ENCODE measurements around the gene SF3A2. TPM values are rescaled to one million over a fixed set of nuclear protein-coding genes. Genes with fewer than 3 reads are reported as not detected.

Gene SF3A2
- total and polyA plus RNA-seq, 7 donors: 16.9 to 61.3 (median 26.4) TPM

DNA sequence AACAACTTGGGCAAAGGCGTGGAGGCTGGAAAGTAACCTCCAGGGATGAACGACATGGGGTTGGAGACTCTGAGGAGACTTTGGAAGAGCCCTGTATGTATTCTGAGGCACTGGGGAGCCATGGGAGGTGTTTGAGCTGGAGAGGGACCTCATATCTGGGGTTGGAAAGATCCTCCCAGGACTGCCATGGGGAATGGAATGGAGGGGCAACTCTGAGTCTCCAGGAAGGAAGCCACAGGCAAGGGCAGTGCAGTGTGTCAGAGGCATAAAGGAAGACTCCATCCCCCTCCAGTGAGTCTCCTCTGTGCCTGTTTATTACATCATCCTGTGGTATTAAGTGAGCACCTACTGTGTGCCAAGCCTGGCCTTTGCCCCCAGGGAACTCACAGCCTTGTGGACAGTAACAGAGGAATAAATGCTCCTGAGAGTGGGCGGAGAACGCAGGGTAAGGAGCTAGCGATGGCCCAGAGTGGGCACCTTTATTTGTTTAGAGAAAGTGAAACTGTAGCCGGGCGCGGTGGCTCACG, 37.6 kb downstream of the SF3A2 start:
- Histone ChIP-seq H3K4me3 (peak overlapping the region in 2 of 4 donors; percentile 37 to 39), H3K4me1 (peaks cover 0 to 55% (median 54%) of the 10 kb centered on the region in 4 donors), H3K9me3 (no peaks in the 10 kb centered on the region), H3K27ac (peak overlapping the region; percentile 98 to 99 (median 98)), H3K36me3 (peaks cover 6 to 31% (median 13%) of the 10 kb centered on the region in 4 donors), H3K27me3 (no peaks in the 10 kb centered on the region)
- DNase-seq: no peak
- WGBS, 2 donors: 54 to 76% methylated on average over 9 of the region's 9 CpGs
- intact Hi-C loops (cut with DNase I): loop anchor here (2.0 to 5.0 kb wide), 2 partner anchors 53 to 117 kb away; partner anchors contain the start of genes LSM7 and SPPL2B
- TF ChIP-seq POLR2A (IDR thresholded peaks at IDR 0.05) (no peak), EP300 (IDR thresholded peaks at IDR 0.05) (no peak), POLR2AphosphoS5 (IDR thresholded peaks at IDR 0.05) (no peak), CTCF (IDR thresholded peaks at IDR 0.05) (no peak)

DNA sequence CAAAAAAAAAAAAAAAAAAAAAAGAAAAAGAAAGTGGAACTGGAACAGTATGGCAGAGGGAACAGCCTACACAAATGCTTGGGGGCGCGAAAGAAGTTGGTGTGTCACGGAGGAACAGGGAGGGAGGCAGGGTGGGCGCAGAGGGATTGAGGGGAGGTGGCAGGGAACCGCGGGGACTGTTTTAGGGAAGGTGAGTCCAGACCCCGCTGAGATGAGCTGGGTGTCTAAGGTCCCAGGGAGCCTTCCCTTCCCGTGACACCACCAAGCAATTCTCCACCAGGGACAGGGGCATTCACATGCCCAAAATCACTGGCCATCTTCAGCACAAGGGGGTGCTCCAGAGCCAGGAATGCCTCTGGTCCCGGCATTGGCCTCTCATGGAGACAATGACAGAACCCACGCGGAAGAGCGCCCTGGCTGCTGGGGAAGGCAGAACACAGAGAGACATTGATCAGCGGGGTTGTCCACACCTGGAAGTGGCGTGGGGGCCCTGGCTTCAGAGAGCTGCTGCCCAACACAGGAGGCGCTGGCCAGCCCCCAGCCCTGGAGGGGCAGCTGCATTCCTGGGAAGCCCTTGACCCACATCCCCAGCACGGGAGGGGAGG, 38.4 kb downstream of the SF3A2 start:
- intact Hi-C loops (cut with DNase I): loop anchor here (1.0 to 5.0 kb wide), 3 partner anchors 39 to 116 kb away; partner anchors contain the start of genes LSM7, PLEKHJ1, SF3A2 and SPPL2B
- peak; percentile 83 for DNase-seq
- Histone ChIP-seq H3K27me3 (no peaks in the 10 kb centered on the region), H3K36me3 (peaks cover 6 to 31% (median 13%) of the 10 kb centered on the region in 4 donors), H3K9me3 (no peaks in the 10 kb centered on the region), H3K27ac (peak overlapping the region in 3 of 4 donors; percentile 34 to 98 (median 59)), H3K4me1 (peaks cover 0 to 55% (median 54%) of the 10 kb centered on the region in 4 donors), H3K4me3 (no peak overlapping the region)
- TF ChIP-seq POLR2A (IDR thresholded peaks at IDR 0.05) (no peak), POLR2AphosphoS5 (IDR thresholded peaks at IDR 0.05) (peak in 2 of 4 donors; percentile 12 to 16), CTCF (IDR thresholded peaks at IDR 0.05) (peak; percentile 51 to 75 (median 68)), EP300 (IDR thresholded peaks at IDR 0.05) (no peak)
- WGBS, 2 donors: 39 to 60% methylated on average over 16 of the region's 16 CpGs

GRCh38 chr19:2275588-2276428, 39.2 kb downstream of the SF3A2 start:
- Histone ChIP-seq H3K27ac (peak overlapping the region in 3 of 4 donors; percentile 34 to 98 (median 59)), H3K36me3 (peaks cover 6 to 31% (median 13%) of the 10 kb centered on the region in 4 donors), H3K4me1 (peaks cover 0 to 55% (median 54%) of the 10 kb centered on the region in 4 donors), H3K27me3 (no peaks in the 10 kb centered on the region), H3K9me3 (no peaks in the 10 kb centered on the region), H3K4me3 (peak overlapping the region in 1 of 4 donors; percentile 16)
- intact Hi-C loops (cut with DNase I): loop anchor here (1.0 to 2.0 kb wide), 2 partner anchors 40 to 115 kb away; partner anchors contain the start of genes PLEKHJ1 and SF3A2
- WGBS, 2 donors: 34 to 82% methylated on average over 74 of the region's 74 CpGs
- TF ChIP-seq POLR2A (IDR thresholded peaks at IDR 0.05): no peak
- TF ChIP-seq EP300 (IDR thresholded peaks at IDR 0.05): no peak
- no peak for TF ChIP-seq POLR2AphosphoS5 (IDR thresholded peaks at IDR 0.05)
- no peak for TF ChIP-seq CTCF (IDR thresholded peaks at IDR 0.05)
- DNase-seq: no peak

DNA sequence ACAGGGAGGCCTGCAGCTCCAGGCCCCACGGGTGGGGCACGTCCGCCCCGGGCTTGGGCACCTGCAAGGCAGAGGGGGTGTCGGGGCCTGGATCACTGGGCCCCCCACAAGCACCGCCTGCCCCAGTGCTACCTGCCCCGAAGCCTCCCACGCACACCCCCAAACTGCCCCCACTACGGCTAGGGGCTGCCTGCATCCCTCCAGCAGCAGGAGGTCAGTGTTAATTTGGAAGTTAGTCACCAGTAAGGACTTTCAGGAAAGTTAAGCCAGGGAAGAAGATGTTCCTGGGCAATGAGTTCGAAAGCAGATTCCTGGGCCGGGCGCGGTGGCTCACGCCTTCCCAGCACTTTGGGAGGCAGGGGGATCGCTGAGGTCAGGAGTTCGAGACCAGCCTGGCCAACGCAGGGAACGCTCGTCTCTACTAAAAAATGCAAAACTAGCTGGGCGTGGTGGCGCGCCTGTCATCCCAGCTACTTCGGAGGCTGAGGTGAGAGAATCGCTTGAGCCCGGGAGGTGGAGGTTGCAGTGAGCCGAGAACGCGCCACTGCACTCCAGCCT, 39.9 kb downstream of the SF3A2 start:
- no peaks in the 10 kb centered on the region for H3K9me3 ChIP-seq
- no peak overlapping the region for H3K4me3 ChIP-seq
- DNase-seq: no peak
- H3K27me3 ChIP-seq: no peaks in the 10 kb centered on the region
- intact Hi-C loops (cut with DNase I): no loop called here
- H3K36me3 ChIP-seq: peaks cover 6 to 29% (median 12%) of the 10 kb centered on the region in 4 donors
- WGBS, 2 donors: 74 to 92% methylated on average over 28 of the region's 28 CpGs
- peak overlapping the region in 1 of 4 donors; percentile 98 for H3K27ac ChIP-seq
- no peak for TF ChIP-seq POLR2AphosphoS5 (IDR thresholded peaks at IDR 0.05)
- no peak for TF ChIP-seq CTCF (IDR thresholded peaks at IDR 0.05)
- no peak for TF ChIP-seq EP300 (IDR thresholded peaks at IDR 0.05)
- no peak for TF ChIP-seq POLR2A (IDR thresholded peaks at IDR 0.05)
- peaks cover 0 to 49% (median 47%) of the 10 kb centered on the region in 4 donors for H3K4me1 ChIP-seq

Measured in sigmoid colon (tissue), 7 donors.